GM04504 (cell line): ENCODE results near the gene CYBC1.

Experiments
- DNase-seq: peaks from one replicate; pipeline ENCODE4 v3.0.0-alpha.2; 2012; ENCODE audit warnings: low read depth

The CYBC1 gene

GRCh38 chr17:82447876-82448275 is 2.7 kb downstream of the CYBC1 start:
- no peak for DNase-seq

GRCh38 chr17:82446649-82447048 is 3.9 kb downstream of the CYBC1 start:
- no peak for DNase-seq

- no peak for DNase-seq
Observed at GRCh38 chr17:82446124-82446523, 4.4 kb downstream of the CYBC1 start.

- no peak for DNase-seq
Observed at GRCh38 chr17:82445542-82445941, 5.0 kb downstream of the CYBC1 start.

DNA sequence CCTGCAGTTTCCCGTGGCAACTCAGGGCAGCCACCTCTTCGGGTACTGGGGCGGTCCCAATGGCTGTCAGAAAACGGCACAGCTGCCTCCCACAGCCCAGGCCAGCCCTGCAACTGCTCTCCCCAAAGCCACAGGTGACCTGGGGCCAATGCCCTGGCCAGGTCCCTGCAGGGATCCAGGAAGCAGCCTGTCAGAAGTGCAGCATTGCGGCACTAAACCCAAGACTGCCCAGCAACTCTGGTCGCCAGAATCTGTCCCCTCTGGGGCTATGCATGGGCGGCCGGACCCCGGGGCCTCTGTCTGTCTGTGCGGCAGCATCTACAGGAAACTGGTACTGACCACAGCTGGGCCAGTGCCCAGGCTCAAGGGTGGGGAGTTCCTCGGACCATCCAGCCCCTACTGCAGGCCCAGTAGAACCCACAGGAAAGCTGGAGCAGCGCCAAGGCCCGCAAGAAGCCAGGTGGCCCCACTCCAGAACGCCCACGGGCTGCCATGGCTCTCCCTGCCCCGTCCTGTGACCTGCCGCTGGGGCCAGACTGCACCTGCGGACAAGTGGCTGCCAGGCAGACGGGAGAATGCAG is 5.5 kb downstream of the CYBC1 start:
- no peak for DNase-seq

- DNase-seq: no peak
Observed at GRCh38 chr17:82444284-82444893, 6.2 kb downstream of the CYBC1 start.

- DNase-seq: no peak
Observed at GRCh38 chr17:82443465-82444283, 6.9 kb downstream of the CYBC1 start.

DNA sequence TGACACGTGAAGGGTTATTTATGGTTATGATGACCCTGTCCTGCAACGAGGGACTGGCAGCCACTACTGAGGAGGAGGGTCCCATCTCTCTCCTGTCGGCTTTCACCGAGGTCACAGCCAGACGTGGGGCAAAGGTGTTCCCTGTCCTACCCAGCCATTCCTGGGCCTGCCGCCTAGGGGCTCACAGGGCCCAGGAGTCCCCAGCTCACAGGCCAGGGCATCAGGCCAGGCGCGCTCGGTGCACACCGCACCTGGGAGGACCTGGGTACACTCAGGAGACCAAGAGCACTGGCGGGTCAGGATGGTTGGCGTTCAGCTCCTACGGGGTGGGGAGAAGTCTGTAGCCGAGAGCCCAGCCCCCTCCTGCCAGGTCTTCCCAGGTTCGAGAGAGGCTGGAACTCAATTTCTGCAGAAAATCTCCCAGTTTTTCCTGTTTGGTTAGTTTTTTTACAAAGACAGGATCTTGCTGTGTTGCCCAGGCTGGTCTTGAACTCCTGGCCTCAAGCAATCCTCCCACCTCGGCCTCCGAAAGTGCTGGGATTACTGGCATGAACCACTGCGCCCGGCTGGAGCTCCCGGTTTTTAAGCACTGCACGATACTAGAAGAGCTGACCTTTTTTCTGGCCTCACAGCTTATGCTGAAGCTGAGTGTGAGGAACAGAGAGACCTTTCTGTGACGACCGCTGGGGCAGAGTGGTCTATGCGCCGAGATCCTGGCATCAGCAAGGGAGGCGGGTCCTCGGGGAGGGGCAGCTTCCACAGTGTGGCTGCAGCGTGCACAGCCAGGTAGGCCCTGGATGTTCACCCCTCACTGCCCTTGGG is 7.7 kb downstream of the CYBC1 start:
- DNase-seq: no peak

GRCh38 chr17:82441691-82442487 is 8.7 kb downstream of the CYBC1 start:
- DNase-seq: no peak

GRCh38 chr17:82440991-82441627 is 9.4 kb downstream of the CYBC1 start:
- no peak for DNase-seq

DNA sequence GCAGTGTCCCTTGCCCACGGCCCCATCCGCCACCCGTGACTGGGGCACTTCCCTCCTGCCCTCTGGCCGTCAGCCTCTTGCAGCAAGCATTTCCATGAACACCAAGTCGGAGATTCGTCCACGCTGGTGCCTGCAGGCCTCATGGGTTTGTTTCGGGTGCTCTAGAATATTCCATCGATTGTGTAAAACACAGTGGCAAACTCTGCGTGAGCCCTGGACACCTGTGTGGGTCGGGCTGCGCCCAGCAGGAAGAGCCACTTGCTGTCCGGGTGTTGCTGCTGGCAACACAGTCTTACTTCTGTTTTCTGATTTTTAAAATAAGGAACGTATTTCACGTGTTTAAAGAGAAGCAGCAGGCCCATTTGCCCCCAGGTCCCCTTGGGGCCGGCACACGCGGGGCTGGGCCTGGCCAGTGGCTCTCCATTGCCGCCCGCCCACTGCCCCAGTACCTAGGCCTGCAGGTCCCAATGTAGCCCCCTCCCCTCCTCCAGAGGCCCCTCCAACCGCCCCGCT is 10.0 kb downstream of the CYBC1 start:
- no peak for DNase-seq

- no peak for DNase-seq
Observed at GRCh38 chr17:82439829-82440365, 10.7 kb downstream of the CYBC1 start.

DNA sequence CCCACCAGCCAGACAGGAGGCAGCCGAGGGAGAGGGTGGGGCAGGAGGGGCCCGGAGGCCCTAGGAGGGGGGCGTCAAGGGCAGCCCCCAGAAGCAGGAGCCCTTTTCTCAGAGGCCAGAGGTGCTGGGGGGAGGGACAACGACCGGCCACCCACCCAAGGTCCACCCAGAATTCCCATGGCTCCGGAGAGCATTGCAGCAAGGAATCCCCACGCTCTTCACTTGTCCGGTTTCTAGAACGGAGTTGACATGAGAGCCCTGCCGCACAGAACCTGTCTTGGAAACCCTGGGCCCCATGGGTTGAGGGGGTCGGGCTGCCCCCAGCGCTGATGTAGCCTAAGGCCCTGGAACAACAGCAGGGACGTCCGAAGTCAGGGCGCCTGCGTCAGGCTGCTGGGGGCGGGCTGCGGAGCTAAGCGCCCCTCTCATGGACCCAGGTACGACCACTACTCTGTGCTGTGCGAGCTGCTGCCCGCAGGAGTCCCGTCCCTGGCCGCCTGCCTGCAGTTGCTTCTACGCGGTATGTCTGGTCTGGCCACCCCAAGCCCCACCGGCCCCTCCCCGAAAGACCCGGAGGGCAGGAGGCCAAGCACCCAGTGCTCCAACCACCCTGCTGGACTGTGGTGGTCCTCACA is 11.2 kb downstream of the CYBC1 start:
- DNase-seq: no peak

DNA sequence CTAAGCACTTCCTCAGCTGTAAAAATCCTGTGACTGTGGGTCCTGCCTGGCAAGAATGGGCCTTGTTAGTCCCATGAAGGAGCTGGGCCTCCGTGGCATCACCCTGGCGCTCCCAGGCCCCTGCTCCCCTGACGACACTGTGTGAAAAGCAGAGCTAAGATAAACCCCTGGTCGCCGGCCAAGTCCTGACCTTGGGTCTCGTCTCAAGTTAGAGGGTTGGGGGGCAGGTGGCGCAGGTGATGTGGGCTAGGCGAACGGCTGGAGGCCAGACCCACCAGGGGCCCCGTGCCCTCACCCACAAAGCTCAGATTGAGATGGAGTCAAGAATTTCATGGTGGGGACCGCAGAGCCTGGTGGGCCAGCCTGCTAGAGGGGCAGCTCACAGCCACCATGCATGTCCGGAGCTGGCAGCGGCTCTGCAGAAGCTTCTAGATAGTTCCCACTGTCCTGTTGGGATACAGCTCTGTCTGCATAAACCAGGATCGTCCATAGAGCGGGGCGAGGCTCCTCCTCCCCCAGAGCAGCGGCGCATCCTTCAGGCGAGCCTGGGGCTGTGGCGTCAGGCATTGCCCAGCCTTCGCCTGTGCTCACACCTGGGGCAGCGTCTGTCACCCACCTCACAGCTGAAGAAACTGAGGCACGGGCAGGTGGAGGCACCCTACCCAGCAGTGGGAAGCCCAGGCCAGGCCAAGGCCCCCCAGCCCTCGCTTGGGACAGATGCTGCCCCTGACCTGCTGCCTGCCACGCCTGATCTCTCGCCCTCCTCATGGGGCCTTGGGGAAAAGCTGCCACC is 12.0 kb downstream of the CYBC1 start:
- no peak for DNase-seq

DNA sequence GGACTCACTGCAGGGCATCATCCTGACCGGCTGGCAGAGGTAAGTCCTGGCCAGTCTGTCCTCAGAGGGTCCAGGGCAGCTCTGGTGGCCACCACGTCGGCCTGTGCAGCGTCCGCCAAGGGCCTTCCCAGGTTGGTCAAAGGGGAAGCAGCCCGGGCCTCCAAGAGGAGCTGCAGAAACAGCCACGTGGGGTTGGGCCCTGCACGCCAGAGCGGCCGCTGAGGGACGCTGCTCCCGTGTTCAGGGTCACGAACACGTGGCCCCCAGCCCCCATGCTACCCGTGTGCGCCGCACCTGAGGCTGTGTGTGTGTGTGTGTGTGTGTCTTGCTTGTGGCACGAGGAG is 13.3 kb downstream of the CYBC1 start:
- DNase-seq: no peak

DNA sequence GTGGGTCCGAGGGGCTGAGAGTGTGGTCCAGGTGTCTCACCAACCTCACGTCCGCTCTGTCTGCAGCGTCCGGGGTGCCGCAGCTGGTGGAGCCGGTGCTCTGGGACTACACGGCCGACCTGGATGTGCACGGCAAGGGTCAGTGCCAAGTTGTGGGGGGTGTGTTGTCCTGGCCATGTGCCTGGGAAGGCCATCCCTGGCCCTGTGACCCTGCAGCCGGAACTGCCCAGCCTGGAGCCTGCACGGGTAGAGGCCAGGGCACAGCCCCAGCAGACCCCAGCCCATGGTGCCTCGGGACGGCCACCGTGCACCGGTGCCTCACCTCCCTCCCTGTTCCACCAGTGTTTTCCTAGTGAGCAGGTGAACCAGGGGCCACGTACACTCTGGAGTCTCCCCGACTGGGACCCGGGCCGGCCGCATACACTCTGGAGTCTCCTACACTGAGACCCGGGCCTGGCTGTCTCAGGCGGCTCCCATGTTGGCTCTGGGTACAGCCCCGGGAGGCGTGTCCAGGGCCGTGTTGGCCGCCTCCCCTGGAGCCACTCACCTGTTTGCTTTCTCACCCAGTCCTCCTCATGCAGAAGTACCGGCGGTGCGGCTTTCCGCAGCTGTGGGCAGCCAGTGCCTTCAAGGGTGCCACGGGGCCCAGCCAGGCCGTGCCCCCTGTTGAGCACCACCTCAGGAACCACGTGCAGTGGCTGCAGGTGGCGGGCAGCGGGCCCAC is 13.8 kb downstream of the CYBC1 start:
- DNase-seq: no peak

DNA sequence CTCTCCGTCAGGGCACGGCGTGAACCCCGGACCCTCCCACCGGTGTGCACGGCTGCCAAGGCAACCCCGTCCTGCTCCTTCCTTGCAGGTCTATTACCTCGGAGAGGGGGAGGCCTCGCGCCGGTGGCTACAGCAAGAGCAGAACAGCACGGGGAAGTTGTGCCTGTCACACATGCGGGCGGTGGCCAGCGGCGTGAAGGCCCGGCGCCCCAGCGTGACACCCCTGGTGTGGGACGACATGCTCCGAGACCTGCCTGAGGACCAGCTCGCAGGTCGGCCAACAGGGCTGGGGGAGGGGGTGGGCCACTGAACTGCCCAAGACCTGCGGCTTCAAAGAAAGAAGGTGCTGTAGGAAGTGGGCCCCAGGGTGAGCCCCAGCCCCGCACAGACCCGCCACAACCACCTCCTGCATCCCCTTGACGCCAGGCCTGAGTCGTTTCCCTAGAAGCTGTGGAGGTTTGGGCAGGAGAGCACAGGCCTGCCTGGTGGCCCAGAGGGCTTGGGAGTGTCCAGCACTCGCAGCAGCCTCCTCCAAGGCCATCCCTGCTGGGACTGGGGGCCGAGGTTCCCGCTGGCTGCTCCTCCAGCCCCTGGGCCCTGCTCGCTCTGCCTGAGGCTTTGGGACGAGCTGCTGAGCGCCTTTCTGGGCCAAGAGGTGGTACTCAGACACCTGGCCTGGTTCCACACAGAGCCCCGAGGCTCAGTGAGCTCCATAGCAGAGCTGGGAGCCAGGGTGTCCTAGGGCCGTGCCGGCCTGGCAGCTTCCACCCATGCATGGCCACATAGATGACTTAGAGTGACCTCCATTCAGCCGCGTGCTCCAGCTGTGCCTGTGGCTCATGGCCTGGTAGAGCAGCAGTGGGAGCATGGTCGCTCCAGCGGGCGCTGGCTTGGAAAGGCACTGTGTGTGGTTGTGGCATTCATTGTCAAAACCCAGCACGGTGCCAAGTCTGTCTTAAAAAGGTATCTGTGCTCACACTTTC is 14.7 kb downstream of the CYBC1 start:
- no peak for DNase-seq

DNA sequence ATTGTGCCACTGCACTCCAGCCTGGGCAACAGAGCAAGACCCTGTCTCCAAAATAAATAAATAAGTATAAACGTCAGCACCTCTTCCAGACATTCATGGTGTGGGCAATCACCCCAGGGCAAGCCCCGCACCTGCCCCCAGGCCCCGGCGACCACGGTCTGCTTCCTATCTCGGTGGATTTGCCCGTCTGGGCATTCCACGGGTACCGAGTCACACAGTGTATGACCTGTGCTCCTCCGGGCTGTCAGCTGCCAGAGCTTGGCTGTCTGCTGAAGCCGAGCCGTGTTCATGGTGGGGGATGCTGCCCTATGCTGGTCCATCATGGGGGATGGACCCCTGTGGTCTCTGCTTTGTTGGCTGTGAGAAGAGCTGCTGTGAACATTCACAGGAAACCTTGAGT is 15.4 kb downstream of the CYBC1 start:
- no peak for DNase-seq
